ENCODE measurements around the gene SV2B. TPM values are rescaled to one million over a fixed set of nuclear protein-coding genes. Genes with fewer than 3 reads are reported as not detected.

Gene SV2B
- polyA plus RNA-seq, 3 donors, result 0.56 to 2.1 (median 2.0) TPM

DNA sequence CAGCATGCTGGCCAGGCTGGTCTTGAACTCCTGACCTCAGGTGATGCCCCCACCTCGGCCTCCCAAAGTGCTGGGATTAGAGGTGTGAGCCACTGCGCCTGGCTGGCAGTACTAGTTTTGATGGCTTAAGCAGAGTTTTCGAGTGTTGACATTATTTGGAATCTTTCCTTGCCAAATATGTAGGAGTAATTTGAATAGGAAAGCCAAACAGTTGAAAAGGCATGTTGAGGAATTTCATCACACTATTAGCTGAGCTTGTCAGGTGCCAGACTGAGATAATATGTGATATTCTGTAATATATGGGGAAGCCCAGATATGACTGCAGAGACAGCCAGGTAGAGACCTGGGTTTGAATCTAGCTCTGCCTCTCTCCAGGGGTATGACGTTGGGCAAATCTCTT, 109.3 kb downstream of the SV2B start:
- 35 to 68% (median 56%) methylated on average over 4 of the region's 4 CpGs for WGBS, 3 donors
- no peak overlapping the region for H3K27ac ChIP-seq (ENCODE audit: low read depth, low read length)

DNA sequence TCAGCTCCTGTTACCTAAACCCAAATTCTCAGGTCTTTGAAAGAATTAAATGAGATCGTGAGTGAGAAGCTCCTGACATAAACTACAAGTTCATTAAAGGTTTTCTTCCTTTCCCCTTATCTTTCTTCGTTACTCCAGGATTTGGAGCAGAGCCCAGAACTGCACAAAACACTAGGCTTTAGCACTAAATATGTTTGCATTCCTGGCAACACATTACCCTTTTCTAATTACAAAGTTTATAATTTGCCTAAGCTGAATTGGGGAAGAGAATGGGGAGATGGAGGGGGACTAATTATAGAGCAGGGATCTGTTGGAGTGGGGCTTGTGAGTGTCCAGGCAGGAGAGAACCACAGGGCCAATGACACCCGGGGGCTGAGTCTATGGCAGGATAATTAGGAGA, 109.7 kb downstream of the SV2B start:
- H3K27ac ChIP-seq (ENCODE audit: low read depth, low read length), result no peak overlapping the region
- 34 to 59% (median 50%) methylated on average over 3 of the region's 3 CpGs for WGBS, 3 donors

GRCh38 chr15:91214675-91215590, 114.9 kb downstream of the SV2B start:
- no peak overlapping the region for H3K27ac ChIP-seq (ENCODE audit: low read depth, low read length)
- WGBS, 3 donors, result 56 to 67% (median 62%) methylated on average over 11 of the region's 11 CpGs

DNA sequence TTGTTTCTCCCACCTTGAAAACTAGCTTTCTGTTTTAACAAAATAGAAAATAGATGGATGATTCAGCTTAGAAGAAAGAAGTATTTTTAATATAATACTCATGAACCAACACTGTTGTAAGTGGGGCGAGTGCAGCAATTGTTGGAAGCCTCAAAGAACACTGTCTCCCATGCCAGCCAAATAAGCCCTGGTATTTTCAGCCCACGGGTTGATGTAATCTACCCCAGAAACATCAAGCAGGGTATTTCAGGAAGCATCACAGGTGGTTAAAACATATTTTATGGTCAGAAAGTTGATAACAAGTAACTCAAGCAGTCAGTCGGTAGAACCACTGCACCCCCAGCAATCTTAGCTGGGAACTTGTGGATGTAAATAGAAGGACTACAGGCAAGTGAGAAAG, 115.9 kb downstream of the SV2B start:
- 49 to 73% (median 68%) methylated on average over 3 of the region's 3 CpGs for WGBS, 3 donors
- H3K27ac ChIP-seq (ENCODE audit: low read depth, low read length), result no peak overlapping the region

- WGBS, 3 donors, result 56 to 83% (median 82%) methylated on average over 1 of the region's 1 CpG
- H3K27ac ChIP-seq (ENCODE audit: low read depth, low read length), result no peak overlapping the region
Observed at GRCh38 chr15:91219206-91219605, 119.1 kb downstream of the SV2B start.

DNA sequence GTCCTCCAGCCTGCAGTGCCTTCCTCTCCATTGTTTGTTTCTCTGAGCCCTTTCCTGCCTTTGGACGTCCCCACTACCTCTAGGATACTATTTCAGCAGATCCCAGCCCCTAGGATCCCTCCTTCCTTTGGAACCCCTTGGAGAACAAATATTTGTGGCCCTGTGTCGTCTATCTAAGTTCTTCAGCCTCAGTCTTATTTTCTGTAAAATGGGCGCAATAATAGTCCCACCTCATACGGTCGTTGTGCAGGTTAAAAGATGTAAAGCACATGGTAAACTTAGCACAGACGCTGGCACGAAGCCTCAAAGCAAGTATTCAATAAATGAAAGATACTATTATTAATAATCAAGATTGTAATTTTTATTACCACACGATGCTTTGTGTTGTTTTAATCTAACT, 122.0 kb downstream of the SV2B start:
- WGBS, 3 donors, result 83 to 86% (median 85%) methylated on average over 8 of the region's 8 CpGs
- no peak overlapping the region for H3K27ac ChIP-seq (ENCODE audit: low read depth, low read length)

DNA sequence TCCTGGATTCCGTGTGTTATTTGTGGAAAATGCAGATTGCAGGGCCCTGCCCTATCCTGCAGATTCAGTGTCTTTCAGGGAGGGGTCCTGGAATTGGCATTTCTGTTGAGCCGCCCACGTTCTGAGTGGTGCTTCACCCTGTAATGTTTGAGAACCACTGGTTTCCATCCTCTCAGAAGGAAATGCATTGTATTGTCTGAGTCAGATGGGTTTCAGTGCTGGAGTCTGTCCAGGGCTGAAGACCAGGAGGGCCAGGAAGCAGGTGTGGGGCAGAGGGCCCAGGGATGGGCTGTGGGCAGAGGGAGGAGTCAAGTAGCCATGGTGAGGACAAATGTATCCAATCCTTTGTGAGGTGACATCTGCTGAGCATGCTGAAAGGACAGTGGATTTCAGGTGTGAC, 123.8 kb downstream of the SV2B start:
- 51 to 68% (median 64%) methylated on average over 3 of the region's 3 CpGs for WGBS, 3 donors
- H3K27ac ChIP-seq (ENCODE audit: low read depth, low read length), result no peak overlapping the region

DNA sequence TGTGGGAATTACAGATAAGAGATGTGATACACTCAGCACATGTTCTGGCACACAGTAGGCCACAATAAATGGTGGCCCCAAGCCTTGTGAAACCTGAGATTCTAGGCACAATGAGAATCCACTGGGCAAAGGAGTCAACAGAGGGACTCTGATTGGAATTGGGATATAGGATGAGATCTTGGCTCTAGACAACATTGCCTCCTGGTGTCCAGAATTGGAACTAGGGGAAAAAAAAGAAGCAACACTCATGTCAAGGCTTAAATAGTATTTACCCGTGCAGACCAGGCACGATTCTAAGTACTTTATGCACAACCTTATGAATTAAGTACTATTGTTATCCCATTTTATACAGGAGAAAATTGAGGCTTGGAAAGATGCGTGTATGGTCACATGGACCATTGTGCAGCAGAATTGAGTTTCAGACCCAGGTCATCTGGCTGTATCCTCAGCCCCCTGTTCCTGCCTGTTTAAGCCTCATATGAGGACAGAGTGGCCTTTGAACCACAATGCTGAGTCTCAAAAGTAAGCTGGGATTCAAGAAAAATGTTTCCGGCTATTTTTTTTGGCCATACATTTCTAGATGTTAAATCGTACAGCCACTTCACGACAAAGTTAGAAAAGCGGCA, 124.8 kb downstream of the SV2B start:
- WGBS, 3 donors, result 53 to 66% (median 57%) methylated on average over 7 of the region's 7 CpGs
- H3K27ac ChIP-seq (ENCODE audit: low read depth, low read length), result no peak overlapping the region

DNA sequence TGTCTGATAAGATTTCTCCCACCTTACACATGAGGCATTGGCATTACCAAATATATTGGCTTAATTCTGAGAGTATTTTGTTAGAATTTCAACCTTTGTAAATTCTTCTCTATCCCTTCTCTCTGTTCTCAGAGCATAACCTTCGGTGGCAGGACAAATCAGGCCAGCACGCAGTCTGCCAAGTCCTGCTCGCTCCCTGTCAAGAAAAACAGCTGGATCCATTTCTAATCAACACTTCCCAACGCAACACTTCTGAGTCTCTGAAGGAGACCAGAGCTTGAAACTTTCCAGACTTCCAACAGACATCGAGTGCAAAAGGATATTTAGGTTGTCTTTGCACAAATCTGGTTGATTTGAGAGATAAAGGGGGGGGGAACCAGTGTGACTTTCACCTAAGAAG, 125.7 kb downstream of the SV2B start:
- no peak overlapping the region for H3K27ac ChIP-seq (ENCODE audit: low read depth, low read length)

DNA sequence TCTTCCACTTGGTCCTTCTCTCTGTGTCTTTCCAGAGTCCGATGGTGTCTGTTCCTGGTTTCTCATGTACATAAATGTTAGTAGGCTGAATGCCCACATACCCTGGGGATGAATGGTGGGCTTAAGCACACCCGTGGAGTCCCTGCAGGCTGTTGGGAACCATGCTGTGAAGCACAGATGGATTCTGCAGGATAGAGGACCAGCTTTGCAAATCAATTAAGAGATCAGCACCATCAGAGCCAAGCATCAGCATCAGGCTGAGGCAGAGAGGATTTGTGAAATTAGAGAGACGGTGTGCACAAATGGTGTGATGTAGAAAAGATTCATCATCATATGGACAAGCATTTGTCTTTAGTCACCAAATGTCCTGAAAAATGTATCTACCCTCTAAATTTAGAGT, 127.1 kb downstream of the SV2B start:
- H3K27ac ChIP-seq (ENCODE audit: low read depth, low read length), result no peak overlapping the region
- 61 to 85% (median 62%) methylated on average over 3 of the region's 3 CpGs for WGBS, 3 donors

More for the DNA sequence above, 125.7 kb downstream of the SV2B start:
- WGBS, 3 donors, result 60 to 66% (median 62%) methylated on average over 5 of the region's 5 CpGs

DNA sequence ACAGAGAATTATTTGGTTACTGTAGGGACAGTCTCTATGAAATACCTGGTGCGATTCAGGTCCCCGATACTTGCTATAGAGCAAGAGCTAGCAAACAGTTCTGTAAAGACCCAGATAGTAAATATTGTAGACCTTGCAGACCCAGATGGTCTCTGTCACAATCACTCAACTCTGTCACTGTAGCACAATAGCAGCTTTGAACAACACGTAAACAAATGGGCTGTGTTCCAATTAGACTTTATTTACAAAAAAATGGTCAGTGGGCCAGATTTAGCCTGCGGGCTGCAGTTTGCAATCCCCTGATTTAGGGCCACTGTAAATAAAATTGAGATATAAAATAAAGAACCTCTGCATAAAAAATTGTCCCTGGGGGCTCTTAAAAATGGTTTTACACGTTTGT, 127.7 kb downstream of the SV2B start:
- 54 to 66% (median 62%) methylated on average over 5 of the region's 5 CpGs for whole genome bisulfite sequencing, 3 donors
- H3K27ac ChIP-seq (ENCODE audit: low read depth, low read length), result no peak overlapping the region

- no peak overlapping the region for H3K27ac ChIP-seq (ENCODE audit: low read depth, low read length)
Observed at GRCh38 chr15:91228383-91228782, 128.3 kb downstream of the SV2B start.

GRCh38 chr15:91228890-91229289, 128.8 kb downstream of the SV2B start:
- no peak overlapping the region for H3K27ac ChIP-seq (ENCODE audit: low read depth, low read length)
- WGBS, 3 donors, result 40 to 90% (median 89%) methylated on average over 9 of the region's 9 CpGs

More at GRCh38 chr15:91228383-91228782, 128.3 kb downstream of the SV2B start:
- WGBS, 3 donors, result 81 to 85% (median 83%) methylated on average over 3 of the region's 3 CpGs

GRCh38 chr15:91231703-91232102, 131.6 kb downstream of the SV2B start:
- H3K27ac ChIP-seq (ENCODE audit: low read depth, low read length), result no peak overlapping the region
- 73 to 81% (median 74%) methylated on average over 6 of the region's 6 CpGs for WGBS, 3 donors

GRCh38 chr15:91234759-91235158, 134.7 kb downstream of the SV2B start:
- H3K27ac ChIP-seq (ENCODE audit: low read depth, low read length), result no peak overlapping the region
- WGBS, 3 donors, result 79 to 88% (median 81%) methylated on average over 2 of the region's 2 CpGs

DNA sequence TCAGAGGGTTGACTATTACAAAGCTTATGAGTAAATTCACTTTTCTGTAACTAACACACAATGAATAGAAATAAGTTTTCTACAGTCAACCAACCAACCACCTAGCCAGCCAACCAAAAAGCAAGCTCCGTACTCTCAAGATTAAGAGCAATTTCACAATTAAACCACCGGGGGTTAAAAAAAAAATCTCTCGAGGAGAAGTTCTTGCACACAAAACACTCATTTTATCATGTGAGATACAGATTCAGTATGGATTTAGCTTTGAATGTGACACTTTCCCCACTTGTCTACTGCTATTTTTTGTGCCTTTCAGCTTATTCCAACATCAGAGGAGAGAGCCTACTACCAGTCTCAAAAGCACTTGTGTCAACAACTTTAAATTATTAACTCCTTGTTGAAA, 135.3 kb downstream of the SV2B start:
- H3K27ac ChIP-seq (ENCODE audit: low read depth, low read length), result no peak overlapping the region
- 58 to 68% (median 63%) methylated on average over 3 of the region's 3 CpGs for WGBS, 3 donors

- no peak overlapping the region for H3K27ac ChIP-seq (ENCODE audit: low read depth, low read length)
- WGBS, 3 donors, result 54 to 76% (median 59%) methylated on average over 5 of the region's 5 CpGs
Observed at GRCh38 chr15:91237445-91237844, 137.4 kb downstream of the SV2B start.

GRCh38 chr15:91238644-91239425, 138.8 kb downstream of the SV2B start:
- 61 to 79% (median 61%) methylated on average over 10 of the region's 10 CpGs for WGBS, 3 donors
- H3K27ac ChIP-seq (ENCODE audit: low read depth, low read length), result no peak overlapping the region

DNA sequence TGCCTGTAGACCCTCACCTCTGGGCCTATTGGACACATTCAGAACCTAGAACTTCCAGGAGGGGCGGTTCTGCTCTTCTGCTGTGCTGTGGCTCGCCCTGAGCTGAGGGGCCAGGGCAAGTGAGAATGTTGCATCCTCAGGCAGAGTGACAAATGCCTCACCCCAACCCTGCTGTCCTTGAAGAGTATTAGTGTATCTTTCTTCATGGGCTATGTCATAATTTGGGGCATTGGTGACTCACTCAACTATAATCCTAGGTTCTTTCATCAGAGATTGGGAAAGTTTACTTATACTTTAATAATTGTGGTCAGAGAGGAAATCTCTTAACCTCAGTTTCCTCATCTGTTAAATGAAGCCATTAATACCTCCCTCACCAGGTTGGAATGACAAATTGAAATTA, 143.8 kb downstream of the SV2B start:
- H3K27ac ChIP-seq (ENCODE audit: low read depth, low read length), result no peak overlapping the region
- WGBS, 3 donors, result 55 to 71% (median 60%) methylated on average over 2 of the region's 2 CpGs
